Measurements from ENCODE around the gene SEC14L5. TPM values are rescaled to one million over a fixed set of nuclear protein-coding genes. Genes with fewer than 3 reads are reported as not detected.
"Not testable (repeated sequence)": the region's sequence is repeated elsewhere in the genome, so short reads cannot be mapped to it uniquely, and the experiment has no call there.

SEC14L5 gene
- total RNA-seq, 4 donors from 2014 or later: 1.0 to 1.8 (median 1.4) TPM

DNA sequence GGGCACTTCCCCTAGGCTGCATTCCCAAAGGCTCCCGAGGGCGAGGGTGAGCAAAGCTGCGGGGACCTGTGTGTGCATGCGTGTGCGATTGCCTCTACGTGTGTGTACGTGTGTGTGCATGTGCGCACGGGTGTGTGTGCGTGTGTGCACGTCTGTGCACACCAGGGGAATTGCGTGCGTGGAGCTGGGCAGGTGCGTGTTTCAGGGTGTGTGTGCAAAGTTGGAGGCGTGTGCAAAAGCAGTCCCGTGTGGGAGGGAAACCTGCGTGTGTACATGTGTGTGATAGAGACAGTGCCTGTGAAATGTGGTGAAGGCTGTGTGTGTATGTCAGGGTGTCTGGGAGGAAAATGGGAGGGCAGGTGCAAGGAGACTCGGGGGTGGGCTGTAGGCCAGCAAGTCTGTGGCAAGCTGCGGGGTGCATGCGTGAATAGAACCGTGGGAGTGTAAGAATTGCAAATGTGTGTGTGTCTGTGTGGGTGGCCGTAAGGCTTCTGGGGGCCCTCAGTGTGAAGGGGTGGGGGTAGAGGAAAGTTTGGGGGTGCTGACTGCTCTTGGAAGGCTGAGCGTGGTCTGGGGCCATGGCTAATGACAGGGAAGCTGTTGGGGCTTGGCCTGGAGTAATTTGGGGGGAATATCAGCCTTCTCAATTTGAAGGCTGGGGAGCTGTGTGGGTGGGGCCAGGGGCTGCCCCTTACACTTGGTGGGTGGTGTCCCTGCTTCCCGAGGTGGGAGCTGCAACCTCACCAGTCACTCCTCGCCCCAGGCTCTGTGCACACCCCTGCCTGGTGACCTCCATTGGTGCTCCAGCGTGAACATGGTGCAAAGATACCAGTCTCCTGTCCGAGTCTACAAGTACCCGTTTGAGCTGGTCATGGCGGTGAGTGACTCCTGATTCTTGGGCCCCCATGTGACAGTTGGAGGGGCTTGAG, 644 bp downstream of the SEC14L5 start:
- 30% methylated on average over 22 of the region's 29 CpGs for whole genome bisulfite sequencing
- TF ChIP-seq EP300 (IDR thresholded peaks at IDR 0.05) (no peak), POLR2AphosphoS5 (IDR thresholded peaks at IDR 0.05) (no peak), POLR2A (IDR thresholded peaks at IDR 0.05) (no peak), CTCF (IDR thresholded peaks at IDR 0.05) (no peak)
- H3K4me3 ChIP-seq: peak overlapping the region; percentile 51

DNA sequence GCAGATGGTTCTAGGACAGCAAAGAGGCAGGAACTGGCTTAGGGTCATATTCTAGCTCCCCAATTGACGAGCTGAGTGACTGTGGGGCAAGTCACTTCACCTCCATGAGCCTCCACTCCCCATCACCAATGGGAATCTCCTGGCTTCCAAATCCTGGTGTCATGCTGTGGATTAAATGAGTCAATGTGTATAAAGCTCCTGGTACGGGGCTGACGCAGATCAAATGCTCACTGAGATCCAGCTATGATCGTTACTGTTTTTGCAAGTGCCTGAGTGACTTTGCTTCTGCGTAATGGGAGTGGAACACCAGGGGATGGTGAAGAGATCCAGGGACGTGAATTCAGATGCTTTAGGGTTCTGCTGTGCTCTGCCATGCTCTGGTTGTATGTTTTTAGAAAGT, 2.4 kb downstream of the SEC14L5 start:
- no peaks in the 10 kb centered on the region for H3K27me3 ChIP-seq
- no peaks in the 10 kb centered on the region for H3K9me3 ChIP-seq
- WGBS: 85% methylated on average over 6 of the region's 6 CpGs
- no peak for DNase-seq (ENCODE audit: low spot score in 2 of 2)
- no peaks in the 10 kb centered on the region for H3K36me3 ChIP-seq
- H3K4me3 ChIP-seq: no peak overlapping the region
- H3K27ac ChIP-seq: no peak overlapping the region
- peaks cover 28% of the 10 kb centered on the region for H3K4me1 ChIP-seq
- no peak for TF ChIP-seq POLR2A (IDR thresholded peaks at IDR 0.05)
- TF ChIP-seq EP300 (IDR thresholded peaks at IDR 0.05): no peak
- TF ChIP-seq CTCF (IDR thresholded peaks at IDR 0.05): no peak
- no peak for TF ChIP-seq POLR2AphosphoS5 (IDR thresholded peaks at IDR 0.05)

More for the DNA sequence above, 644 bp downstream of the SEC14L5 start:
- Histone ChIP-seq H3K27ac (no peak overlapping the region), H3K36me3 (no peaks in the 10 kb centered on the region), H3K27me3 (no peaks in the 10 kb centered on the region), H3K9me3 (no peaks in the 10 kb centered on the region), H3K4me1 (peaks cover 28% of the 10 kb centered on the region)
- DNase-seq (ENCODE audit: low spot score in 2 of 2): no peak

GRCh38 chr16:4962716-4963115, 4.6 kb downstream of the SEC14L5 start:
- no peak overlapping the region for H3K4me3 ChIP-seq
- H3K27ac ChIP-seq: no peak overlapping the region
- 76% methylated on average over 7 of the region's 7 CpGs for WGBS
- DNase-seq (ENCODE audit: low spot score in 2 of 2): no peak
- H3K9me3 ChIP-seq: no peaks in the 10 kb centered on the region
- peaks cover 10% of the 10 kb centered on the region for H3K4me1 ChIP-seq
- no peaks in the 10 kb centered on the region for H3K36me3 ChIP-seq
- no peaks in the 10 kb centered on the region for H3K27me3 ChIP-seq
- TF ChIP-seq CTCF (IDR thresholded peaks at IDR 0.05) (no peak), POLR2A (IDR thresholded peaks at IDR 0.05) (no peak), POLR2AphosphoS5 (IDR thresholded peaks at IDR 0.05) (no peak), EP300 (IDR thresholded peaks at IDR 0.05) (no peak)

DNA sequence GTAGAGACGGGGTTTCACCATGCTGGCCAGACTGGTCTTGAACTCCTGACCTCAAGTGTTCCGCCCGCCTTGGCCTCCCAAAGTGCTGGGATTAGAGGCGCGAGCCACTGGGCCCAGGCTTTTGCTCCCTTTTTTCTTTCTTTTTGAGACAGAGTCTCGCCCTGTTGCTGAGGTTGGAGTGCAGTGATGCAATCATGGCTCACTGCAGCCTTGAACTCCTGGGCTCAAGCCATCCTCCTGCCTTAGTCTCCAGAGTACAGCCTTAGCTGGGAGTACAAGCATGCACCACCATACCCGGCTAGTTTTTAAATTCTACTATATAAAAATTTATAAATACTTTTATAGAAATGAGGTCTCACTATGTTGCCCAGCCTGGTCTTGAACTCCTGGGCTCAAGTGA, 5.4 kb downstream of the SEC14L5 start:
- H3K9me3 ChIP-seq; DNase-seq (ENCODE audit: low spot score in 2 of 2); H3K4me3 ChIP-seq; H3K36me3 ChIP-seq; H3K27me3 ChIP-seq; H3K4me1 ChIP-seq; H3K27ac ChIP-seq: not testable (repeated sequence)
- 88% methylated on average over 7 of the region's 7 CpGs for whole genome bisulfite sequencing

- Histone ChIP-seq H3K36me3 (no peaks in the 10 kb centered on the region), H3K4me1 (no peaks in the 10 kb centered on the region), H3K27me3 (no peaks in the 10 kb centered on the region), H3K9me3 (no peaks in the 10 kb centered on the region), H3K4me3 (no peak overlapping the region), H3K27ac (no peak overlapping the region)
- TF ChIP-seq POLR2AphosphoS5 (IDR thresholded peaks at IDR 0.05): no peak
- TF ChIP-seq EP300 (IDR thresholded peaks at IDR 0.05): no peak
- no peak for TF ChIP-seq POLR2A (IDR thresholded peaks at IDR 0.05)
- no peak for TF ChIP-seq CTCF (IDR thresholded peaks at IDR 0.05)
- DNase-seq (ENCODE audit: low spot score in 2 of 2): no peak
- WGBS: 64% methylated on average over 5 of the region's 10 CpGs
These were observed 8.8 kb downstream of the SEC14L5 start for GRCh38 chr16:4966736-4967453.

- not testable (repeated sequence) for DNase-seq (ENCODE audit: low spot score in 2 of 2); H3K4me1 ChIP-seq; H3K9me3 ChIP-seq; H3K27ac ChIP-seq; H3K4me3 ChIP-seq; H3K27me3 ChIP-seq; H3K36me3 ChIP-seq
- WGBS: 93% methylated on average over 12 of the region's 12 CpGs
These were observed 10.1 kb downstream of the SEC14L5 start for GRCh38 chr16:4968278-4968677.

All from suprapubic skin (tissue), 4 donors.